HG02981 (cell line): Measurements from ENCODE around the gene CARMIL1.

Source experiments
- ATAC-seq: cut with Tn5 transposase; IDR thresholded peaks from one replicate; pipeline ENCODE4 v1.9.1; 2021; ENCODE audit warnings: mild to moderate bottlenecking, moderate library complexity; ENCODE audit not compliant: unreplicated experiment

Gene CARMIL1

GRCh38 chr6:25637960-25638434 lies 358.8 kb downstream of the CARMIL1 start:
- no peak for ATAC-seq

GRCh38 chr6:25639653-25640052 lies 360.5 kb downstream of the CARMIL1 start:
- no peak for ATAC-seq

- no peak for ATAC-seq
Observed at GRCh38 chr6:25640446-25640845, 361.3 kb downstream of the CARMIL1 start.

- no peak for ATAC-seq
Observed at GRCh38 chr6:25640891-25641290, 361.7 kb downstream of the CARMIL1 start.

- ATAC-seq = no peak
Observed at GRCh38 chr6:25641377-25641776, 362.2 kb downstream of the CARMIL1 start.

- no peak for ATAC-seq
Observed at GRCh38 chr6:25641940-25642666, 362.9 kb downstream of the CARMIL1 start.

GRCh38 chr6:25642667-25643328 lies 363.6 kb downstream of the CARMIL1 start:
- ATAC-seq = no peak

GRCh38 chr6:25645916-25646315 lies 366.7 kb downstream of the CARMIL1 start:
- ATAC-seq = no peak

GRCh38 chr6:25649611-25650010 lies 370.4 kb downstream of the CARMIL1 start:
- no peak for ATAC-seq

- ATAC-seq = no peak
Observed at GRCh38 chr6:25652007-25652515, 372.9 kb downstream of the CARMIL1 start, which contains the start of gene SCGN. TSS of gene SCGN (plus strand) at chr6:25652215. CDS start at chr6:25652404, 189 bp downstream.

- no peak for ATAC-seq
Observed at GRCh38 chr6:25655723-25656122, 376.5 kb downstream of the CARMIL1 start.

- no peak for ATAC-seq
Observed at GRCh38 chr6:25659633-25660368, 380.6 kb downstream of the CARMIL1 start.

GRCh38 chr6:25660512-25660911 lies 381.3 kb downstream of the CARMIL1 start:
- ATAC-seq = no peak

GRCh38 chr6:25661129-25661779 lies 382.1 kb downstream of the CARMIL1 start:
- no peak for ATAC-seq

- no peak for ATAC-seq
Observed at GRCh38 chr6:25665455-25665854, 386.3 kb downstream of the CARMIL1 start.

- no peak for ATAC-seq
Observed at GRCh38 chr6:25669413-25669812, 390.2 kb downstream of the CARMIL1 start.
